HG02588 (cell line): ENCODE results near the gene SPTLC3.
A peak's percentile ranks its signal among the peaks of the same experiment; 100 is the strongest.

Source experiments
- ATAC-seq: cut with Tn5 transposase; IDR thresholded peaks from one replicate; pipeline ENCODE4 v1.9.1; 2021; ENCODE audit warnings: mild to moderate bottlenecking, moderate library complexity; ENCODE audit not compliant: unreplicated experiment

The SPTLC3 gene

DNA sequence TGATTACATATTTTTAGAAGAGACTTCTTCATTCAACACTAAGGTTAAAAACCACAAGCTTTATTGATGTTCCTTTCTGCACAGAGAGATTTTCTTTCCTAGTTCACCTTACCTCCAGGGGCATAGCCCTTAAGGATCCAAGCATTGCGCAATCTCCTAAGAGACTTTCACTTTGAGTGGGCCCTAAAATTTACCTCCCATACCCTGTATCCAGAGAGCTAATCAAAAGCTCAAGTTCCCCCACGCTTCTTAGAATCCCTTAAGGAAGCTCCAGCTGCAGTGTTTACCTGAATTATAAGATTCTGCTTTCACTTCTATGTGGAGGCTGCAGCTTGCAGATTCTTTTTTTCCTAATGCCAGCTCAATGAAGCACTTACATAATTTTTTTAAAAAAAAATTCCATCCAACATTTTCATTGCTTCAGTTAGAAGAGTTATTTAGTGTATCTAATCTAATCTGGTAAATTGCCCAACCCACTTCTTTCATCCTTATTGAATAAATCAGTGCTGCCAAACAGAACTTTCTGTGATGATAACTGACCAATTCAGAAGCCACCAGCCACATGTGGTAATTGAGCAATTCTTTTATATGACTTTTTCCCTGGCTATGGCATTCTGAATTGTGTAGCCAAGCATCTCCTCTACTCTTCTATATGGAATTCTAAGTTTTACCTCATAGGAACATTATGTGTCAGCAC is 24.6 kb upstream of the SPTLC3 start:
- no peak for ATAC-seq

DNA sequence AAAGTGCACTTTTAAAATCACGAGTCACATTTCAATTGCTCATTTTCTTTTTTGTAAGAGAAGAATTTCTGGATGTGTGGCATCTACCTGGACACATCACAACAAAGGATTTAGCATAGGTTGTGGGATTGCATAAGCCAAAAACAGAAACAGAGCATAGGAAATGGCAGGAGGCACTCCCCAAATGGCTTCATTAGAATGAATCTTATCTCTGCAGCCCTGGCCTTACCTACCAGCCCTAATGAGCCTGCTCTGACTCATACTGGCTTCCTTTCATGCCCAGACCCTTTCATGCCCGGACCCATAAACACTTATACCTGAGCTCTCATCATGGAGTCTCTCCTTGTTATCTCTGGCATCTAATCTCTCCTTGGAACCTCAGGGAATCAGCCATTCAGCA is 23.9 kb upstream of the SPTLC3 start:
- ATAC-seq = no peak

DNA sequence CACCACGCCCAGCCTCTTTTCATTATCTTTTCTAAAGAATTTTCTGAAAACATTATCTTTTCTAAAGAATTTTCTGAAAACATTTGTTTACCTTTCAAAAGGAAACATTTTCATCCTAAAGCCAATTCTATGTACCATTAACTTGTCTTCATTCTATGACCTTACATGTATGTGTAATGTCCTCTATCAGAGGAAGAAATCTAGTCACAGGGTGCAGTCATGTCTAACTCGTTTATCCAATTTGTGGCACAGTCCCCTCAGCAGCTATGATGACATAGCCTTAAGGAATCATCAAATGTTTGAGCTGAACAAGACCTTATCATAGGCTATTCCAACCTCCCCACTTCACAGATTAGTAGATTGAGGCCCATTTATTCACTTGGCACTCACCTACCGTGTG is 21.5 kb upstream of the SPTLC3 start:
- ATAC-seq = no peak

DNA sequence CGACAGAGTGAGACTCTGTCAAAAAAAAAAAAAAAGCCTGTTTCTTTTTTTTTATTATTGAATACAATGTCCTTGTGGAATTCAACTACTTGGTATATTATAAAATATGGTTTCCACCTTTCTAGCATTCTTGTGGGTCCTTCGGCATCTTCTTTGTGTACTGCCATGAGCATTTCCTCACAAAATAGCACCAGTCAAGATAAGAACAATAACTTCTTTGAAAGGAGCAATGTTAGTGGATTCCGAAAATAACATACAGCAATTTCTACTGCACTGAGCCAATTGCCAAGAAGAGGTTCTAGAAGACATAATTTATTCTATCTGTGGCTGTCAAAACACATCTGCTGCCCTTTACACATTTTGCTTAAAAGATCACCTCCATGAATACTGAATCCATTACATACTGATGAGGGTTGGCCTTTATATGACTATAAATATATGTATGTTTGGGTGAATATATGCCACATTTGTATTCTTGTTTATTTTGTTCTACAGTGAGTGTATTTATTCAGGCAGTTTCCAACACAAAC is 19.1 kb upstream of the SPTLC3 start:
- ATAC-seq = no peak

DNA sequence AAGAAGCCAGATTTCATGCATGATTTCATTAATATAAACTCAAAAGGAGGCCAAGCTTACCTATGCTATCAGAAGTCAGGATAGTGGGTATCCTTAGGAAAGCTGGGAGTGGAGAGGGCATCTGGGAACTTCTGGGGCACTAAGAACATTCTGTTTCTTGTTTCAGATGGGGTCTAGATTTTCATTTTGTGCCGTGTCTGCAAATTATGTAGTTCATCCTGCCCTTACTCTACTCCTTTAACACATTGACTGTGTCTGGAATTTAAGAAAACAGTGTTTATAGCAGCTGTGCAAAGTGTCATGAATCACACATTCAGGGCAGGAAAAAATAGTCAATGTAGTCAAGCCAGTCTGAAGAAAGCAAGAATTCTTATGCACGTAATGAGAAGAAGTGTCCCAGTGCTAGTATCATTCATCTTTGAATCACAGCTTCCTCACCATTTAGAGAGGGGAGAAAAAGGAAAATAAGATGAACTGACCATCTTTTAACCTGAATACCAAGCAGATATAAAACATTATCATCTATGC is 11.6 kb upstream of the SPTLC3 start:
- ATAC-seq = no peak

DNA sequence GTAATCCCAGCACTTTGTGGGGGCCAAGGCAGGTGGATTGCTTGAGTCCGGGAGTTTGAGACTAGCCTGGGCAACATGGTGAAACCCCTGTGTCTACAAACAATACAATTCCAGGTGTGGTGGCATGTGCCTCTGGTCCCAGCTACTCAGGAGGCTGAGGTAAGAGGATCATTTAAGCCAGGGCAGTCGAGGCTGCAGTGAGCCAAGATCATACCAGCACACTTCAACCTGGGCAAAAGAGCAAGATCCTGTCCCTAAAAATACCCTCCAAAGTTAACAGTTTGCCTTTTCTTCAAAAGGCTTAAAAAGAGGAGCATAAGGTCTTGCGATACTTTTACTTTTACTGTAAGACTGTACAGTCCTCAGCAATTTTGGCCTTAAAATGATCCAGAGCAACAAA is 10.7 kb upstream of the SPTLC3 start:
- no peak for ATAC-seq

DNA sequence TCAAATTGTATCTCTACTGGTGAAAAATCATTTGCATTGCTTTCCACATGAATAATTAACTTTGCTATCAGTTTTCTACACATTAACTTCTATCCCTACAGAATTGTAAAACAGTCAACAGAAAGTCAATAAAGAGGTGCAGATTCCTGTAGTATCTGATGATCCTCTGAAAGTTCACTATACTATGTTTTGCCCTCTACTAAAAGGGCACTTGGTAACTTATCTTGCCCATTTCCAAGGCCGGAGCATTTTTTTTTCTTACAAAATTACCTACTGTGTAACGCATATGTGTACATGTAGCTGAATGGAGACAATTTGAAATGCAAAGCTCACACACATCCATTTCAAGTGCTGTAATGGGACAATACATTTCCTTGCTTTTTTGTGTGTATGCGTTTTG is 9.6 kb upstream of the SPTLC3 start:
- ATAC-seq = no peak

DNA sequence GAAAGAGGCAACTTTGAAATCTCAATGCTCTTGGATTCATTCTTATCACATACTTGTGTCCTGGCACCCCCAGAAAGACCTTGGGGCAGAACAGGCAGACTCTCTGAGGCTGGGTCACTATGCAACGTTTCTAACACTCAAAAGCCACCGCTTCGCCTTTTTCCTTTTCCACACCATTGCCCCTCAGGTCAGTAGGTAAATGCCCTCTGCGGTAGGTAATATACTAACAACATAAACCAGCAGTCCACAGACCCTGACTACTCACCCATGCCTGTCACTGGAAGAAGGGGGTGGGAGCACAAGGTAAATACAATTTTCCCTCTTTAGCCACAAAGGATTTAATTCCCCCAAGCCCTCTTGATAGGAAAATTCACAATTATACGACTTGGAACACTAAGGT is 6.5 kb upstream of the SPTLC3 start:
- ATAC-seq = no peak

DNA sequence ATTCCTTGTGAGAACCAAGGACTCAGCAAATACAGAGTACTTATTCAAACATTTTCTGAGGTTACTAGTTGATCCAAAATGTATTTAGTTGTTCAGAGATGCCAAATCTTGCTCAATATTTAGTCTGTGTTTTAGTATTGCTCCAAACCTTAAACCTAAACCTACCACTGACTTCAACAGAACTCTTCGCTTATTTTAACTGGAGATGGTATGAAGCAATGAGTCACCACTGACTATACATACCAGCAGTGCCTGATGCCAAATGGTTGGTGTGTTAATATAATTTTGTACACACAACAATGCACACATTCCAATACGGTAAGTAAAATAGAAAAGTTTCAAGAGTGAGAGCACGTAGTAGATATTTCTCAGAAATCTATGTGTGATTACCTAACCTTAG is 1.9 kb upstream of the SPTLC3 start:
- no peak for ATAC-seq

DNA sequence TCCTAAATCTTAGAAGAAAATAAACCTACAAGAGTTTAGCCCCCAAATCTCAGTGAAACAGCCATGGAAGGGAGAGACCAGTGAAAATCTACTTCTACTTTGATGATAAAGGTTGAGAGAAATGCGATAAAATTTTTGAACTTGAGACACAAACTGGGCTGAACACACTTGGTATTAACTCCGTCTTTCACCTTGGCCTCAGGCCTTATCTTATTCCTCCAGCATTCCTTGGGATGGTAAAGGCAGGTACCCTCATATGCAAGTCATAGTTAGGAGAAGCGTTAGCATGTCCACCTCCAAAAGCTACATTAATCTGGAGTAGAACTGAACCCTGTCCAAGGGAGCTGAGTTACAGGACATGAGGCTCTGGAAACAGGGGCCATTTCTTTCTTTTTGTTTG is 1.2 kb upstream of the SPTLC3 start:
- ATAC-seq = no peak

DNA sequence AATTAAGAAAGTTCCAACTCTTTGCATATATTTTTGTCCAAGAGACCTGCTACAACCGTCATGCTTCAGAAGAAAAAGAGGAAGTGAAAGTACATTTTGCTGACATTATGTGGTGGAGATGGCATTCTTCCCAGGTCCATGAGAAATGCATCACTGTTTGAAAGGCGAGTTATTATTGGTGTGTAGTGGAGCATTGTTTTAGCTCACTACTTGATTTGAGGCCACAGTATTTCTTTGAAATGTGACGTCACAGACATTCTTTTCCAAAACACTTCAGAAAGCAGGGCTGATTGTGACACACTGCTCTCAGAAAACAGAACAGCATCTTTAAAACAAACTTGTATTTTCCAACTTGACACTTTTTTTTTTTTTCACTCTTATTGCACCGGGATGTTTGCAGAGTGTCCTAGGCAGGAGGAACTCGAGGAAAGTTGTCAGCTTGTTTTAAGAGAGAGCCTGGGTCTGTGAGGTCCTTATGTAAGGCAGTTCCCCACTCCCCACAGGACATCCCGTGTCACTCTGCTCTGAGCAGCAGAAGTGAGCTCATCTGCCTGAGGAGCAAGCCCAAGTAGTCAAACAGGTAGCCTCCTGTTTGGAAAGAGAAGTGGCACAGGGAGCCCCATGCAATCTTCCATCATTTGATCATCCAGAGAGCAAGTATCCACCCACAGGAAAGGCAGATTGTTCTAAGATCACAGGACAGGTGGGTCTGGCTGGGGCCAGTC is 1.1 kb downstream of the SPTLC3 start:
- ATAC-seq = peak; percentile 94

DNA sequence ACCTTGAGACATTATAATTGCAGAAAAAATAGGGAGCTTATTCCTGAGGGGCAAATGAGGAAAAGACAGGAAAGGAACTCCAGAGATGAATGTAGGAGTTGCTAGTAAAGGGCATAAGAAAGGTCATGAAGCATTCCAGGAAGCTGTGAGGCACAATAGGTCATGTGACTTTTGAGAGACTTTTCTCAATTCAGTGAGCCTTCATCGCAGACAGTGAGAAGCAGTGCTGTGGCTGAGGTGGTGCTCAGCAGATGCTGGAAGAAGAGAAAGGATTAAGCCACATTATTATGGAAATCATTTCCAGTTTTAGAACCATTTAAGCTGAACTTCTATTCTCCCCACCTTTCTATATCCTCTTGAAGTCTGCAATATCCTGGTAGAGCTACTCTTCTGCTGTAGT is 4.1 kb downstream of the SPTLC3 start:
- ATAC-seq = no peak

DNA sequence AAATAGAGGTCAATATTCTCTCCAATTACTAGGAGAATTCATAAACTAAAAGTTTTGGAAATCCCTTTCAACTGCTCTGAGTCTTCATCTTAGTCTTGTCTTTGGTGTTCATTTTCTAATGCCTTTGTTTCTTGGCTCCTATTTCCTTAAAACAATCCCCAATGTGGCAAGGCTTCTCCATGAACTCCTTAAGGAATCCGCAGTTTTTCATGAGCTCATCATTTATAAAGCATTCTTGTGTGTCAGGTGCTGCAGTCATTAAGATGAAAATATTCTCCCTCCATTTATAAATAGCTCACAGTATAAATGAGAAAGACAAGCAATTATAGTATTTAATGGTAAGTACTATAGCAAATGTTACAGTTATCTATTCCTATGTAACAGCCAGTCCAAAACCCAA is 4.6 kb downstream of the SPTLC3 start:
- ATAC-seq = no peak

DNA sequence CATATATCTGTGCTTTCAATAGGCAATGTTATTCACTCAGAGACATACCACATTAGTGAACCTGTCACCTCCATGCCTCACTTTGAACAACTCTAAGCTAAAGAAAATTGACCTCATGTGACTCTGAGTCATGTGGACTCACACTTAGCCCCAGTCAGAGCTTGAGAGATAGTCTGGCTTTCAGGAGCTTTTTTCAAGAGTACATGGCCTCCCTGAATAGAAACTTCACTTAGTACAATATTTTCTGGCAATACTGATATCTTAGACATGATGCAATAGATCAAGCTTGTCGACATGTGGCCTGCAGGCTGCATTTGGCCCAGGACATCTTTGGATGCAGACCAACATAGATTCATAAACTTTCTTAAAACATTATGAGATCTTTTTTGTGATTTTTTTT is 8.5 kb downstream of the SPTLC3 start:
- ATAC-seq = no peak

DNA sequence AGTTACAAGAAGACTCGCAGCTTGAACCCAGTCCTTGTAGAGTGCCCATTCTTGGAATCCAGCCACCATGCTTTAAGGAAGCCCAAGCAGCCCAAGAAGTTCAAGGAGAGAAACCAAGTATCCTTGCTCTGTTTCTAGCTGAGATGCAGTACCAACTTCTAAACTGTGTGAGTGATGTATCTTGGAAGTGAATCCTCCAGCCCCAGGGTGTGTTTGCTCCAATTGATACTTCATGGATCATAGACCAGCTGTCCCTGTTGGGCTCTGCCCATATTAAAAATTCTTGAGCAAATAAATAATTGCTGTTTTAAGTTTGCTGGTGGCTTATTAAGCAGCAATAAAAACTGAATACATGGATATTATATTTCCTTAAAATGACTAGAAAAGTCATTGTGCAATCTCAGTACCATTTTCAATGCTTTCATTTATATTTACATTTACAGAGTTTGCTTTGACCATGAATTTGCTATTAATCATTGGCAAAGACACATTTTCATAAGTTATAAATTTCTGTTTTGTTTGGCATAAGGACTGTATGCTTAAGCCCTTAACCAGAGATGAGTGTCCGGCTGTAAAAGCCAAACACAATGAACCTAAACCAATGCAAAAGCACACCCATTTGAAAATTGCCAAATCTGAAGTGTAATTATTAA is 9.2 kb downstream of the SPTLC3 start:
- no peak for ATAC-seq

DNA sequence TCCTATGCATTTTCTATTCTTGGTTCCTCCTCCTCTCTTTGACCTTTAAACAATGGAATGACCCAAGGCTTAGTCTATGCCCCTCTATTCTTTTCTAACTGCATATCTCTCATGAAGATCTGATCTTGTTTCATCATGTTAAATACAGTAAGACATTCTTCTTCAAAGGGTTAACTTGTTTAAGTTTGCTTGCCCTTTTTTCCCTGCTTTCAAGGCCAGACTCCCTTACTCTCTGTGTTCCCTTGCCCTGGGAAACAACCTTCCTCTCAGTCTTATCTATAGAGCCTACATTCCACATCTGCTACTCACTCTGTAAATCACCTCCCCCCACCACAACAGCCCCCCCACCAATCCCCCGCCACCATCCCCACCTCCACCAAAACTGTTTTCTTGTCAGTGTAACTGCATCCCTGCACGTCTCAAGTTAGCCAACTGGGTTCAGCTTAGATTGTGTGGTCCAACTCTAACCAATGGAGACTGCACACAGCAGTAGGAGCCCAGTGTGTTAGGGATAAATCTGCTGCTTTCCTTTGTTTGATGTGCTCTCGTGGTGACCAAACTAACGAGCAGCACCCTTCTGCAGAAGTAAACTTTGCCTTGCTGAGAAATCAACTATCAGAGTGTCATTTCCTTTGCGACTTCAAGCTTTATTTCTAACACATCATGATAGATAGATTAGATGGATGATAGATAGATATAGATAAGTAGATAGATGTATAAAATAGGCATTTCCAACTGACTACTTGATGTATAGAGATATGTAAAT is 12.6 kb downstream of the SPTLC3 start:
- no peak for ATAC-seq

DNA sequence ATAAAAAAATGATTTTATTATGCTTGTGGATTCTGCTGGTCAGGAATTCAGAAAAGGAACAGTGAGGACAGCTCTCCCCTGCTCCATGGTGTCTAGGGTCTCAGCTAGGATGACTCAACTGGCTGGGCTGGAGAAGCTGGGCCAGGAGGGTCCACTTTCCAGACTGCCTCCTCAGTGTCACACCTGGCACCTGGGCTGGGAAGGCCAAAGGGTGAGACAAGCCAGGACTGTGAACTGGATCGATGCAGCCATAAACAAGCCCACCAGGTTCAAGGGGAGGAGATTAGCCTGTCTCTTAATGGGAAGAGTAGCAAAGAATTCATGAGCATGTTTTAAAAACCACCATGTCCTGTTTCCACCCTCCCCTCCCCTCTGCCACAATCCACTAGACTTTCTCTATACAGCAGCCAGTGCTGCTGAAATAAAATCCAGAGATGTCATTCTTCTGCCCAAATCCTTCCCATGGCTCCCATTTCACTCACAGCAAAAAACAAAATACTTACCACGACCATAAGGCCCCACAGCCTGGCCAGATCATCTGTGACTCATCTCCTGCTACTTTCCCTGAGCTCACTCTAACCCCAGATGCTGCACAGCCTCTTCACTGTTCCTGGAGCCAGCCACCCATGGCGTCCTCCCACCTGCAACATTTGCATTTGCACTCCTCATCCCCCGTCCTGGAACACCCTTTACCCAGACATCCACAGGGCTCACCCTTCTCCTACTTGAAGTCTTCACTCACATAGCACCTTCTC is 13.8 kb downstream of the SPTLC3 start:
- ATAC-seq = no peak

DNA sequence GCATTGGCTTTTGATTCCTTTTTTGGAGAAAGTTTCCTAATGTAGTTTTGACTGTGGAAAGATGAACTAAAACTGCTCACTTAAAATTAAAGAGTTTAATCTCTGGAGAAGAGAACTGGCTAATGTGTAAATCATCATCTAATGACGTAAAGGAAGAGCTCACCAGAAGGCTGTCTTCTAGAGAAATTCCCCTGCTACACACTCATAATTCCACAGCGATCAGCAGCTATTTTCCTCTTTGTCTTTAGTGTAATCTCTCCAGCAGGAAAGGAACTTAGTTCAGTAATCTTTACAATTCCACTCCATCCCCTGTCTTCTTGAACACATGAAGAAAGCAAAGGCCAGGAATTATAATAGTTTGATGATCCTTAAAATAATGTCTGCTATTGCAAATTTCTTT is 15.8 kb downstream of the SPTLC3 start:
- ATAC-seq = no peak

DNA sequence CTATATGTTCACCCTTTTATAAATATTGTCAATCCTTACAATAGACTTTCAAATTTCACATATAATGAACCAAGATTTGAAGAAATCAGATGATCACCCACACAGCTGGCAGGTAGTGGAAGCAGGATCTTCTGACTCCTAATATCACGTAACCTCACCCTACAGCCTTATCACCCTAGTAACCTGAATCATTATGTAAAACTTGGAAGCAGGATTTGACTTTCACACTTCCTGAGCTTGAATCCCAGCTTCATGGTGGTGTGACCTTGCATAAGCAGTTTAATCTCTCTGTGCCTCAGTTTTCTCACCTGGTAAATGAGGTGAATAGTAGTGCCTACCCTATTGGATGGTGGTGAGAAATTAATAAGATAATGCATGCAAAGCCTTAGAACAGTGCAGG is 16.4 kb downstream of the SPTLC3 start:
- ATAC-seq = no peak

DNA sequence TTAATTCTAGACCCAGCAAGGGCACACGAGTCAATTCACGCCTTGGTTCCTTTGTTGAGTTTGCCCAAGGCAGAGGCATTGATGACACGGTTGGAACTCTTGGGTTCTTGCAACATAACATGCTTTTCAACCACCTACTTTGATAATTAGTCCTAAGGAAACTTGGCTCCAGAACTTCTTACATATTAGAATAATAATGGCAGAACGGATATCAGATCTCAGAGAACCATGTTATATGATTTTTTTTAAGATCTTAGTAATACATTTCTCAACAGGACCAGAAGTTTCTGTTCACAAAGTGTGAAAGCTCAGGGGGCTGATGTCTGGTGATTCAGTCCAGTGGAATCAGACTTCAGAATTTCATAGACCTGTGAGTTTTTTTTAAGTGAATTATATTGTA is 19.2 kb downstream of the SPTLC3 start:
- ATAC-seq = no peak
